Endothelial cell of umbilical vein (primary cell): ENCODE measurements around the gene TRIM37. TPM values are rescaled to one million over a fixed set of nuclear protein-coding genes. Genes with fewer than 3 reads are reported as not detected.

Experiments
- BruUV-seq: library from RNA; stranded (reverse); fragments of 400-500 nt; replicated peaks from 2 replicates; lab custom pipeline; 2021; lab: Mats Ljungman, UMichigan
- CTCF ChIA-PET: fragments of 300-600, 350-600 bp; sonication (Branson Sonifier 250); formaldehyde crosslinking; loops from one replicate; lab custom pipeline; 2021; ENCODE audit warnings: antibody characterized with exemption, inconsistent platforms; lab: Charles Lee
- POLR2A ChIA-PET: fragments of 300-600, 350-600 bp; sonication (Branson Sonifier 250); formaldehyde crosslinking; loops from one replicate; lab custom pipeline; 2021; ENCODE audit warnings: antibody characterized with exemption, inconsistent platforms; lab: Charles Lee
- DNase-seq: peaks from one replicate; pipeline ENCODE4 v3.0.0-alpha.2; 2011; ENCODE audit warnings: low read depth, low spot score
- FAIRE-seq: peaks from 2 replicates; lab custom pipeline; 2011; peaks lifted over from hg19 to GRCh38; lab: Jason Lieb, UNC
- H2AFZ ChIP-seq: 2 replicates; pipeline ENCODE4 v1.6.0; 2012; ENCODE audit warnings: low read depth, low read length, control low read depth, inconsistent platforms
- H3K27ac ChIP-seq: 2 replicates; pipeline ENCODE4 v1.5.1; 2011; ENCODE audit warnings: low read depth, mild to moderate bottlenecking, control low read depth, low read length, moderate library complexity; ENCODE audit not compliant: insufficient read depth
- H3K27me3 ChIP-seq, 2 experiments: 2 replicates each; pipeline versions ENCODE4 v1.6.0 to v1.6.1; 2011; ENCODE audit warnings: low read length in 2 of 2, mixed read lengths in 1 of 2; ENCODE audit not compliant: control insufficient read depth in 2 of 2, insufficient read depth in 2 of 2
- H3K36me3 ChIP-seq, 2 experiments: 2 replicates in 1 of 2; 3 replicates in 1 of 2; pipeline ENCODE4 v1.5.1; 2011; ENCODE audit warnings: low read length in 2 of 2, mild to moderate bottlenecking in 1 of 2, moderate library complexity in 1 of 2; ENCODE audit not compliant: control insufficient read depth in 2 of 2, insufficient read depth in 2 of 2; ENCODE audit errors: extremely low read depth in 1 of 2
- H3K4me1 ChIP-seq: 3 replicates; pipeline ENCODE4 v1.5.1; 2011; ENCODE audit warnings: mild to moderate bottlenecking, low read length; ENCODE audit not compliant: control insufficient read depth, insufficient read depth; ENCODE audit errors: extremely low read depth
- H3K4me2 ChIP-seq: 2 replicates; pipeline ENCODE4 v1.6.1; 2011; ENCODE audit warnings: low read length, control low read depth, mixed read lengths; ENCODE audit not compliant: insufficient read depth
- H3K4me3 ChIP-seq, 3 experiments: fragments of 200-600 bp in 1 of 3; sonication (generic), shearing (Covaris generic) in 1 of 3; replicated peaks in 1 of 3; 2 replicates each; pipeline ENCODE4 v1.5.1; 2011 to 2016; ENCODE audit warnings: control low read depth in 3 of 3, low read length in 3 of 3, mild to moderate bottlenecking in 2 of 3, inconsistent platforms in 1 of 3, low read depth in 1 of 3, moderate library complexity in 1 of 3; ENCODE audit not compliant: insufficient read depth in 1 of 3
- H3K79me2 ChIP-seq: 2 replicates; pipeline ENCODE4 v1.6.0; 2012; ENCODE audit warnings: low read length, inconsistent platforms; ENCODE audit not compliant: control insufficient read depth, insufficient read depth
- H3K9ac ChIP-seq: replicated peaks from 2 replicates; pipeline ENCODE3; 2011; ENCODE audit warnings: low read length, control low read depth; ENCODE audit not compliant: insufficient read depth; ENCODE audit errors: extremely low read depth
- H3K9me1 ChIP-seq: replicated peaks from 3 replicates; pipeline ENCODE4 v1.6.0; 2011; ENCODE audit warnings: mild to moderate bottlenecking, low read length; ENCODE audit not compliant: control insufficient read depth, insufficient read depth; ENCODE audit errors: extremely low read depth
- H3K9me3 ChIP-seq: replicated peaks from 2 replicates; pipeline ENCODE4 v1.5.1; 2012; ENCODE audit warnings: low read length, inconsistent platforms; ENCODE audit not compliant: control insufficient read depth, insufficient read depth
- H4K20me1 ChIP-seq: replicated peaks from 2 replicates; pipeline ENCODE3; 2011; ENCODE audit warnings: mild to moderate bottlenecking, low read length; ENCODE audit not compliant: control insufficient read depth, insufficient read depth; ENCODE audit errors: extremely low read depth
- EZH2 ChIP-seq: IDR thresholded peaks from 2 replicates; pipeline ENCODE4 v1.6.1; 2012; ENCODE audit warnings: borderline replicate concordance, low read depth, mild to moderate bottlenecking, moderate library complexity, low read length, inconsistent platforms; ENCODE audit not compliant: severe bottlenecking
- FOS ChIP-seq: IDR thresholded peaks from 2 replicates; pipeline ENCODE4 v1.6.1; 2011; ENCODE audit warnings: mild to moderate bottlenecking, low read length, moderate library complexity, borderline replicate concordance; ENCODE audit not compliant: insufficient read depth
- GATA2 ChIP-seq: IDR thresholded peaks from 2 replicates; pipeline ENCODE4 v1.7.0; 2011; ENCODE audit warnings: low read depth, mild to moderate bottlenecking, moderate library complexity, mixed read lengths, low read length; ENCODE audit not compliant: insufficient read length, insufficient read depth
- JUN ChIP-seq: IDR thresholded peaks from 2 replicates; pipeline ENCODE4 v1.6.1; 2011; ENCODE audit warnings: borderline replicate concordance, low read depth; ENCODE audit not compliant: insufficient read length, insufficient read depth
- MYC ChIP-seq: IDR thresholded peaks from one replicate; pipeline ENCODE4 v1.6.1; 2011; ENCODE audit warnings: mild to moderate bottlenecking, low read depth, low read length
- POLR2A ChIP-seq: IDR thresholded peaks from 2 replicates; pipeline ENCODE4 v1.6.1; 2012; ENCODE audit warnings: low read depth, mild to moderate bottlenecking, control low read depth, low read length
- POLR2AphosphoS5 ChIP-seq: IDR thresholded peaks from 2 replicates; pipeline ENCODE4 v1.6.1; 2012; ENCODE audit warnings: low read depth, mild to moderate bottlenecking, control low read depth, low read length, moderate library complexity; ENCODE audit not compliant: insufficient read depth
- dilution Hi-C: fragments of 300-500 bp; cut with MboI; formaldehyde crosslinking; loops from one replicate; pipeline ENCODE4 v1.15.0; 2019; ENCODE audit warnings: low sequenced_read_pairs; ENCODE audit not compliant: extremely low pct_ligation_motif_present
- intact Hi-C: fragments of 100-400 bp; cut with micrococcal nuclease; formaldehyde crosslinking; loops from one replicate; pipeline ENCODE4 v1.10.0; 2022
- polyA plus RNA-seq, 4 experiments: library from polyadenylated mRNA; depleted of rRNA in 3 of 4; stranded (reverse) in 3 of 4; unstranded in 1 of 4; fragments of >200 nt; gene quantifications; 2 replicates each; pipeline versions ENCODE4 v1.2.1 to v1.2.3, GENCODE V29; 2011 to 2012; ENCODE audit warnings: missing spikeins in 1 of 4
- total RNA-seq: library from RNA; stranded (reverse); gene quantifications from 2 replicates; pipeline ENCODE4 v1.2.3, GENCODE V29; 2021
- TF ChIP-seq, protein P1 (sequence below): IDR thresholded peaks from 2 replicates; pipeline ENCODE4 v1.6.1; 2011; ENCODE audit not compliant: insufficient read depth, insufficient read length
- TF ChIP-seq, protein P2 (sequence below), 2 donors: IDR thresholded peaks; 1 replicate in 1 of 2; 2 replicates in 1 of 2; pipeline ENCODE4 v1.5.1; 2011; ENCODE audit warnings: low read length in 2 of 2, mild to moderate bottlenecking in 2 of 2, moderate library complexity in 2 of 2, control low read depth in 1 of 2, inconsistent platforms in 1 of 2, low read depth in 1 of 2; ENCODE audit not compliant: insufficient read depth in 1 of 2; ENCODE audit errors: extremely low read depth in 1 of 2

Gene TRIM37
- total and polyA plus RNA-seq, 2 donors (not counting 3 experiments of a cell fraction or from before 2014, with no cell fraction given) = 18.8 to 41.9 TPM

GRCh38 chr17:59111539-59111938 is 4.9 kb upstream of the TRIM37 start:
- DNase-seq (no peak), FAIRE-seq (no peak)
- Histone ChIP-seq H4K20me1 (no peaks in the 10 kb centered on the region), H3K4me3 (no peak overlapping the region), H3K27ac (no peak overlapping the region), H3K4me1 (peaks cover 6% of the 10 kb centered on the region), H3K36me3 (peaks cover 0 to 3% of the 10 kb centered on the region in 2 experiments), H3K27me3 (no peaks in the 10 kb centered on the region), H3K9me3 (no peaks in the 10 kb centered on the region), H2AFZ (no peak overlapping the region), H3K9me1 (no peaks in the 10 kb centered on the region), H3K79me2 (peaks cover 9% of the 10 kb centered on the region), H3K9ac (no peak overlapping the region), H3K4me2 (no peak overlapping the region)
- TF ChIP-seq JUN (no peak), EZH2 (no peak), POLR2AphosphoS5 (no peak), POLR2A (no peak), MYC (no peak), GATA2 (no peak), FOS (no peak)
- TF ChIP-seq, protein P1, sequence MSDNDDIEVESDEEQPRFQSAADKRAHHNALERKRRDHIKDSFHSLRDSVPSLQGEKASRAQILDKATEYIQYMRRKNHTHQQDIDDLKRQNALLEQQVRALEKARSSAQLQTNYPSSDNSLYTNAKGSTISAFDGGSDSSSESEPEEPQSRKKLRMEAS = no peak
- TF ChIP-seq, protein P2, sequence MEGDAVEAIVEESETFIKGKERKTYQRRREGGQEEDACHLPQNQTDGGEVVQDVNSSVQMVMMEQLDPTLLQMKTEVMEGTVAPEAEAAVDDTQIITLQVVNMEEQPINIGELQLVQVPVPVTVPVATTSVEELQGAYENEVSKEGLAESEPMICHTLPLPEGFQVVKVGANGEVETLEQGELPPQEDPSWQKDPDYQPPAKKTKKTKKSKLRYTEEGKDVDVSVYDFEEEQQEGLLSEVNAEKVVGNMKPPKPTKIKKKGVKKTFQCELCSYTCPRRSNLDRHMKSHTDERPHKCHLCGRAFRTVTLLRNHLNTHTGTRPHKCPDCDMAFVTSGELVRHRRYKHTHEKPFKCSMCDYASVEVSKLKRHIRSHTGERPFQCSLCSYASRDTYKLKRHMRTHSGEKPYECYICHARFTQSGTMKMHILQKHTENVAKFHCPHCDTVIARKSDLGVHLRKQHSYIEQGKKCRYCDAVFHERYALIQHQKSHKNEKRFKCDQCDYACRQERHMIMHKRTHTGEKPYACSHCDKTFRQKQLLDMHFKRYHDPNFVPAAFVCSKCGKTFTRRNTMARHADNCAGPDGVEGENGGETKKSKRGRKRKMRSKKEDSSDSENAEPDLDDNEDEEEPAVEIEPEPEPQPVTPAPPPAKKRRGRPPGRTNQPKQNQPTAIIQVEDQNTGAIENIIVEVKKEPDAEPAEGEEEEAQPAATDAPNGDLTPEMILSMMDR (IDR thresholded peaks at IDR 0.05; ENCODE audit: extremely low read depth in 1 of 2, insufficient read depth in 1 of 2, low read depth in 1 of 2, low read length in 2 of 2) = no peak
- POLR2A ChIA-PET = no interaction called here
- BruUV-seq = no TSS peak
- dilution Hi-C loops = no loop called here
- CTCF ChIA-PET = interaction anchor here (1.2 to 1.3 kb wide), 2 partner anchors 12 to 101 kb away, joined by 3 to 4 read pairs; no protein-coding TSS in a partner anchor
- intact Hi-C loops = no loop called here
